ENCODE measurements around the gene FMO3. TPM values are rescaled to one million over a fixed set of nuclear protein-coding genes. Genes with fewer than 3 reads are reported as not detected.

Gene FMO3
- total RNA-seq, 4 donors from 2014 or later: 0.39 to 9.1 (median 1.5) TPM

- H3K4me3 ChIP-seq (replicated peaks in 1 of 3): no peak overlapping the region
- no peaks in the 10 kb centered on the region for H3K9me3 ChIP-seq
- H3K4me1 ChIP-seq: no peaks in the 10 kb centered on the region
- TF ChIP-seq, protein P1, sequence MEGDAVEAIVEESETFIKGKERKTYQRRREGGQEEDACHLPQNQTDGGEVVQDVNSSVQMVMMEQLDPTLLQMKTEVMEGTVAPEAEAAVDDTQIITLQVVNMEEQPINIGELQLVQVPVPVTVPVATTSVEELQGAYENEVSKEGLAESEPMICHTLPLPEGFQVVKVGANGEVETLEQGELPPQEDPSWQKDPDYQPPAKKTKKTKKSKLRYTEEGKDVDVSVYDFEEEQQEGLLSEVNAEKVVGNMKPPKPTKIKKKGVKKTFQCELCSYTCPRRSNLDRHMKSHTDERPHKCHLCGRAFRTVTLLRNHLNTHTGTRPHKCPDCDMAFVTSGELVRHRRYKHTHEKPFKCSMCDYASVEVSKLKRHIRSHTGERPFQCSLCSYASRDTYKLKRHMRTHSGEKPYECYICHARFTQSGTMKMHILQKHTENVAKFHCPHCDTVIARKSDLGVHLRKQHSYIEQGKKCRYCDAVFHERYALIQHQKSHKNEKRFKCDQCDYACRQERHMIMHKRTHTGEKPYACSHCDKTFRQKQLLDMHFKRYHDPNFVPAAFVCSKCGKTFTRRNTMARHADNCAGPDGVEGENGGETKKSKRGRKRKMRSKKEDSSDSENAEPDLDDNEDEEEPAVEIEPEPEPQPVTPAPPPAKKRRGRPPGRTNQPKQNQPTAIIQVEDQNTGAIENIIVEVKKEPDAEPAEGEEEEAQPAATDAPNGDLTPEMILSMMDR (IDR thresholded peaks at IDR 0.05): no peak
- no peak for TF ChIP-seq POLR2A (IDR thresholded peaks at IDR 0.05)
- H3K27me3 ChIP-seq: no peaks in the 10 kb centered on the region
- no peak for DNase-seq
- no peaks in the 10 kb centered on the region for H3K36me3 ChIP-seq
- intact Hi-C loops (cut with DNase I): no loop called here
- H3K27ac ChIP-seq: peak overlapping the region in 1 of 3 donors; percentile 13
Observed at GRCh38 chr1:171122299-171122698, 31.6 kb downstream of the FMO3 start.

DNA sequence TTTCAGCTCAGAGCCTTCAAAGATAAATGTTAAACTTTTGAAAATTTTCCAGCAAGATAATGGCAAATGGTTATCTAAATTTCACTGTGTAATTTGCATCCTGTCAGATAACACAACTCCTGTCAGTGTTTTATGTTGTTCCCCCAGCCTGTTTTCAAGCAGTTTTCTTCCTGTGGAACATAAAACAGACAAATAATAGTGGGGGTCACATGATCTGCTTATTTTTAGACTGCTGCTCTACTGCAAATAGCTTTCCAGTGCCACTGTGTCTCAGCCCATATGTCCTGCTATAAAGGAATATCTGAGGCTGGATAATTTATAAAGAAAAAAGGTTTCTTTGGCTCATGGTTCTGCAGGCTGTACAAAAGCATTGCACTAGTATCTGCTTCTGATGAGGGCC lies 32.2 kb downstream of the FMO3 start:
- TF ChIP-seq, protein P1 (IDR thresholded peaks at IDR 0.05): no peak
- no peak for TF ChIP-seq POLR2A (IDR thresholded peaks at IDR 0.05)
- Histone ChIP-seq H3K36me3 (no peaks in the 10 kb centered on the region), H3K27me3 (no peaks in the 10 kb centered on the region), H3K9me3 (no peaks in the 10 kb centered on the region), H3K27ac (no peak overlapping the region), H3K4me1 (no peaks in the 10 kb centered on the region), H3K4me3 (replicated peaks in 1 of 3) (no peak overlapping the region)
- DNase-seq: no peak
- intact Hi-C loops (cut with DNase I): no loop called here

DNA sequence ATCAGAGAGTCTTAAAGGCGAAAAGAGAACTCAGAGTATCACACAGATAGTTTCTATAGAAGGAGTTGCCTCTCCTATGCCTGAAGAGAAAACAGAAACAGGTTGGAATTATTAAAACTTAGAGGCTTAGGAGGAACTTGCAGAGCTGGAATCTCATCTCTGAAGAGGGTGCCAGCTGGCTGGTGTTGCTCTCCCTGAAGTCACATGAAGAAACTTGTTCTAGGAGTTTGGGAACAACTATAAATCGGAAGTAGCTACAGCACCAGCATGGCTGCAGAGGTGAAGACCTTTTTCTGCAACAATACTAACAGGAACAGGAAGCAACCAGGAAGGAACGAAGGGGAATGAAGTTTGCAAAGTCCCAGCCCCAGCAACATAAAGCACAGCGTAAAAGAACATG lies 35.8 kb downstream of the FMO3 start:
- H3K27ac ChIP-seq: no peak overlapping the region

GRCh38 chr1:171127099-171127498 lies 36.4 kb downstream of the FMO3 start:
- H3K27ac ChIP-seq: no peak overlapping the region
- 77 to 79% methylated on average over 1 of the region's 1 CpG for WGBS, 2 donors
- DNase-seq: no peak

More for the DNA sequence above, 35.8 kb downstream of the FMO3 start:
- H3K4me3 ChIP-seq (replicated peaks in 1 of 3): no peak overlapping the region
- peak in 1 of 2 donors; percentile 20 for DNase-seq
- no peaks in the 10 kb centered on the region for H3K27me3 ChIP-seq
- H3K36me3 ChIP-seq: no peaks in the 10 kb centered on the region
- TF ChIP-seq POLR2A (IDR thresholded peaks at IDR 0.05): no peak
- TF ChIP-seq, protein P1 (IDR thresholded peaks at IDR 0.05): no peak
- no peaks in the 10 kb centered on the region for H3K4me1 ChIP-seq
- intact Hi-C loops (cut with DNase I): no loop called here
- WGBS, 2 donors: 71 to 78% methylated on average over 4 of the region's 4 CpGs
- H3K9me3 ChIP-seq: no peaks in the 10 kb centered on the region

GRCh38 chr1:171127501-171127900 lies 36.8 kb downstream of the FMO3 start:
- TF ChIP-seq, protein P1 (IDR thresholded peaks at IDR 0.05): no peak
- TF ChIP-seq POLR2A (IDR thresholded peaks at IDR 0.05): no peak

More at GRCh38 chr1:171127099-171127498, 36.4 kb downstream of the FMO3 start:
- H3K9me3 ChIP-seq: no peaks in the 10 kb centered on the region
- intact Hi-C loops (cut with DNase I): no loop called here
- TF ChIP-seq, protein P1 (IDR thresholded peaks at IDR 0.05): no peak
- TF ChIP-seq POLR2A (IDR thresholded peaks at IDR 0.05): no peak
- H3K27me3 ChIP-seq: no peaks in the 10 kb centered on the region
- H3K4me1 ChIP-seq: no peaks in the 10 kb centered on the region
- H3K36me3 ChIP-seq: no peaks in the 10 kb centered on the region
- H3K4me3 ChIP-seq (replicated peaks in 1 of 3): no peak overlapping the region

More at GRCh38 chr1:171127501-171127900, 36.8 kb downstream of the FMO3 start:
- Histone ChIP-seq H3K27me3 (no peaks in the 10 kb centered on the region), H3K4me3 (replicated peaks in 1 of 3) (no peak overlapping the region), H3K4me1 (no peaks in the 10 kb centered on the region), H3K36me3 (no peaks in the 10 kb centered on the region), H3K27ac (no peak overlapping the region), H3K9me3 (no peaks in the 10 kb centered on the region)
- DNase-seq: no peak
- WGBS, 2 donors: 70 to 76% methylated on average over 2 of the region's 2 CpGs
- intact Hi-C loops (cut with DNase I): no loop called here
